Liver (tissue), 9 donors: ENCODE results near the gene GDPD5. TPM values are rescaled to one million over a fixed set of nuclear protein-coding genes. Genes with fewer than 3 reads are reported as not detected.

ENCODE experiments used
- DNase-seq: peaks from one replicate; pipeline ENCODE4 v3.0.0-alpha.2; 2017; ENCODE audit warnings: low spot score
- H3K27ac ChIP-seq, 2 donors: one replicate each; pipeline ENCODE4 v1.7.0; 2013; ENCODE audit warnings: inconsistent platforms in 2 of 2, low read length in 2 of 2, control low read depth in 1 of 2, low read depth in 1 of 2, mild to moderate bottlenecking in 1 of 2
- H3K27me3 ChIP-seq, 4 donors: one replicate each; pipeline versions ENCODE4 v1.6.1 to v1.7.0; 2013; ENCODE audit warnings: low read length in 3 of 4, inconsistent platforms in 1 of 4, mild to moderate bottlenecking in 1 of 4, moderate library complexity in 1 of 4; ENCODE audit not compliant: control insufficient read depth in 4 of 4, insufficient read depth in 4 of 4
- H3K36me3 ChIP-seq, 4 donors: one replicate each; pipeline versions ENCODE4 v1.6.1 to v1.7.0; 2013; ENCODE audit warnings: low read length in 3 of 4, mild to moderate bottlenecking in 3 of 4, low read depth in 1 of 4, moderate library complexity in 1 of 4; ENCODE audit not compliant: control insufficient read depth in 4 of 4, insufficient read depth in 3 of 4
- H3K4me1 ChIP-seq, 4 donors: one replicate each; pipeline versions ENCODE4 v1.6.1 to v1.7.0; 2013; ENCODE audit warnings: low read length in 3 of 4, mild to moderate bottlenecking in 3 of 4, moderate library complexity in 1 of 4; ENCODE audit not compliant: control insufficient read depth in 4 of 4, insufficient read depth in 4 of 4
- H3K4me3 ChIP-seq, 3 donors: one replicate each; pipeline versions ENCODE4 v1.6.1 to v1.7.0; 2013; ENCODE audit warnings: low read length in 3 of 3, control low read depth in 1 of 3, low read depth in 1 of 3, mild to moderate bottlenecking in 1 of 3
- H3K9ac ChIP-seq, 2 donors: one replicate each; pipeline ENCODE4 v1.7.0; 2013; ENCODE audit warnings: low read length in 2 of 2, mild to moderate bottlenecking in 2 of 2, moderate library complexity in 2 of 2, control low read depth in 1 of 2, low read depth in 1 of 2
- H3K9me3 ChIP-seq, 4 donors: one replicate each; pipeline versions ENCODE4 v1.6.1 to v1.7.0; 2013; ENCODE audit warnings: low read length in 3 of 4; ENCODE audit not compliant: control insufficient read depth in 4 of 4
- ATF3 ChIP-seq: IDR thresholded peaks from 2 replicates; pipeline ENCODE4 v1.6.1; 2016; ENCODE audit warnings: antibody characterized with exemption
- CTCF ChIP-seq: fragments of 150-350 bp; IDR thresholded peaks from 2 replicates; pipeline ENCODE4 v1.5.1; 2017; ENCODE audit warnings: improper control_type of control experiment, low read depth, low read length; ENCODE audit not compliant: missing input control
- EGR1 ChIP-seq, 2 donors: IDR thresholded peaks; 2 replicates each; pipeline ENCODE4 v1.6.1; 2016 to 2018; ENCODE audit warnings: antibody characterized with exemption in 2 of 2, low read depth in 2 of 2
- FOXA1 ChIP-seq: IDR thresholded peaks from 2 replicates; pipeline ENCODE4 v1.6.1; 2016; ENCODE audit warnings: antibody characterized with exemption
- FOXA2 ChIP-seq: IDR thresholded peaks from 2 replicates; pipeline ENCODE4 v1.6.1; 2016; ENCODE audit warnings: antibody characterized with exemption
- GABPA ChIP-seq, 2 donors: IDR thresholded peaks in 1 of 2; conservative IDR thresholded peaks in 1 of 2; 2 replicates each; pipeline ENCODE4 v1.6.1; 2016; ENCODE audit warnings: antibody characterized with exemption in 2 of 2, mild to moderate bottlenecking in 1 of 2, moderate library complexity in 1 of 2
- HNF4A ChIP-seq, 2 donors: conservative IDR thresholded peaks; 2 replicates each; pipeline ENCODE4 v1.6.1; 2016; ENCODE audit warnings: antibody characterized with exemption in 2 of 2, mild to moderate bottlenecking in 2 of 2
- HNF4G ChIP-seq: IDR thresholded peaks from 2 replicates; pipeline ENCODE4 v1.6.1; 2016; ENCODE audit warnings: antibody characterized with exemption
- JUND ChIP-seq, 2 donors: IDR thresholded peaks; 2 replicates each; pipeline ENCODE4 v1.6.1; 2016; ENCODE audit warnings: antibody characterized with exemption in 2 of 2
- MAX ChIP-seq: IDR thresholded peaks from 2 replicates; pipeline ENCODE4 v1.6.1; 2016; ENCODE audit warnings: antibody characterized with exemption
- NR2F2 ChIP-seq: IDR thresholded peaks from 2 replicates; pipeline ENCODE4 v1.6.1; 2016; ENCODE audit warnings: antibody characterized with exemption
- RAD21 ChIP-seq, 2 donors: IDR thresholded peaks; 2 replicates each; pipeline ENCODE4 v1.6.1; 2016; ENCODE audit warnings: antibody characterized with exemption in 2 of 2, mild to moderate bottlenecking in 2 of 2
- REST ChIP-seq: IDR thresholded peaks from 2 replicates; pipeline ENCODE4 v1.6.1; 2016; ENCODE audit warnings: antibody characterized with exemption, mild to moderate bottlenecking
- RXRA ChIP-seq, 2 donors: IDR thresholded peaks; 2 replicates each; pipeline ENCODE4 v1.6.1; 2017 to 2018; ENCODE audit warnings: antibody characterized with exemption in 2 of 2, mild to moderate bottlenecking in 1 of 2
- SP1 ChIP-seq: IDR thresholded peaks from 2 replicates; pipeline ENCODE4 v1.6.1; 2018; ENCODE audit warnings: antibody characterized with exemption, mild to moderate bottlenecking
- TAF1 ChIP-seq: conservative IDR thresholded peaks from 2 replicates; pipeline ENCODE4 v1.6.1; 2016; ENCODE audit warnings: antibody characterized with exemption, mild to moderate bottlenecking
- YY1 ChIP-seq: IDR thresholded peaks from 2 replicates; pipeline ENCODE4 v1.6.1; 2016; ENCODE audit warnings: antibody characterized with exemption, mild to moderate bottlenecking
- ZBTB33 ChIP-seq: IDR thresholded peaks from 2 replicates; pipeline ENCODE4 v1.6.1; 2016; ENCODE audit warnings: antibody characterized with exemption
- WGBS: extraction: QIAGEN DNeasy Blood & Tissue Kit; methylation state at CpG from one replicate; pipeline ENCODE4 v1.1.7; 2013; 5-methylcytosine and 5-hydroxymethylcytosine counted together
- polyA plus RNA-seq, 2 donors: library from polyadenylated mRNA; stranded (reverse) in 1 of 2; unstranded in 1 of 2; fragments of 200-250 nt in 1 of 2; fragments of >200 nt in 1 of 2; fragmentation: Nextera tagmentation in 1 of 2; extraction: Ambion mirVana in 1 of 2; gene quantifications; one replicate each; pipeline versions ENCODE4 v1.2.1 to v1.2.3, GENCODE V29; 2013 to 2015
- total RNA-seq, 2 donors: library from RNA; depleted of rRNA; stranded (reverse); fragments of >200 nt; gene quantifications; one replicate each; pipeline ENCODE4 v1.2.3, GENCODE V29; 2014
- donor health status: healthy.
- donor health status: healthy.
- donor health status: healthy.
- donor health status: healthy.
- donor health status: healthy.

Gene GDPD5
- total and polyA plus RNA-seq, 4 donors = 3.0 to 22.8 (median 4.2) TPM

- H3K4me3 ChIP-seq = no peak overlapping the region
- peaks cover 0 to 22% (median 12%) of the 10 kb centered on the region in 4 donors for H3K4me1 ChIP-seq
- no peak overlapping the region for H3K27ac ChIP-seq
- no peak for DNase-seq
- no peaks in the 10 kb centered on the region for H3K27me3 ChIP-seq
- no peaks in the 10 kb centered on the region for H3K9me3 ChIP-seq
- no peaks in the 10 kb centered on the region for H3K36me3 ChIP-seq
- WGBS = 71% methylated on average over 10 of the region's 10 CpGs
- TF ChIP-seq FOXA1 (no peak), ZBTB33 (no peak), YY1 (no peak), HNF4A (conservative IDR thresholded peaks at IDR 0.05) (no peak), FOXA2 (no peak), NR2F2 (no peak), RAD21 (IDR thresholded peaks at IDR 0.05) (no peak), TAF1 (no peak), SP1 (no peak), CTCF (no peak), EGR1 (IDR thresholded peaks at IDR 0.05; ENCODE audit: low read depth in 2 of 2) (no peak), ATF3 (no peak), JUND (IDR thresholded peaks at IDR 0.05) (no peak), MAX (no peak), GABPA (IDR thresholded peaks at IDR 0.05 in 1 of 2, conservative IDR thresholded peaks at IDR 0.05 in 1 of 2) (no peak), REST (no peak), HNF4G (no peak), RXRA (IDR thresholded peaks at IDR 0.05) (no peak)
- no peak overlapping the region for H3K9ac ChIP-seq
Measured at GRCh38 chr11:75527938-75528735, 2.4 kb upstream of the GDPD5 start.
